ENCODE data around the gene TRMT13.

Gene TRMT13
- total RNA-seq = 11.3 to 14.7 (median 13.3) reads per million in 3 donors

DNA sequence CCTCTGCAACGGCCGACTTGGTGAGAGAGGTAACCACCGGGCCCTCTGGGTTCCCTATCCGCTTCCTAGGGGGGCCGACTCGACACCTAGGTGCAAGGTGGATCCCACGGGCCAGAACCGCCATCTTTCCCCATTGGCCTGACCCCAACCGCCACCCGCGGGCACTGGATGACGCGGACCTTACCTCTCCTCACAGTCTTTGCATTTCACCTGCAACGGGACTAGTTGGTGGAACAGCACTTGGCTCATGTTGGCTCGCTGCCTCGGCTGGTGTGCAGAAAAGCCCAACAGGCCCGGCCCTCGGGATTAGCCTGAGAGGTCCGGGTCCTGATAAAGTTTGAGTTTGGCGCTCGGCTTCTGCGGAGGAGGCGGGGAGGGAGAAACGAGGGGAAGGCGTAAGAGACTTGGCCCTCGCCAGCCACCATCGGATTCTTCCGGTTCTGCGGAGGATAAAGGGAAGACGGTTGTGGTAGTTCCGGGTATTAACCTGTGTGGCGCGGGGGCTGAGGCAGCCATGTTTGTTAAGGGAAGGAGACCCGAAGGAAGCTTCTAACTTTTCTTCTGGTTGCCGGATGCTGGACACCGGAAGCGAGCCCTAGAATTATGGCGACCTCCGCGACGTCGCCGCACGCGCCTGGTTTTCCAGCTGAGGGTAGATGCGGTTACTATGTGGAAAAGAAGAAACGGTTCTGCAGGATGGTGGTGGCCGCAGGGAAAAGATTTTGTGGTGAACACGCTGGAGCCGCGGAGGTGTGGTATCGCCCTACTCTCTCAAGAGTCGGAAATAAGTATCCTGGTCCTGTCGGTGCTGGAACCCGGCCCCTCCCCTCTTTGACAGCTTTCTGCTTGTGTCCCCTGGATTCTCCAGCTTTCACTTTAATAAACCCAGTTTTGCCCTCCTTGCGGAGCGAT lies at the start of gene TRMT13, which contains the start of gene SASS6:
TRMT13 (plus strand) TSS at position 598 of the 912 bp plus-strand sequence; CDS start at position 604, 6 bp downstream.
SASS6 (minus strand) TSS at position 365 of the 912 bp plus-strand sequence; CDS start at position 249, 116 bp downstream.
- Histone ChIP-seq H3K4me1 (ENCODE audit: control insufficient read depth, insufficient read depth, low read length, poor library complexity, severe bottlenecking) (peaks cover 6% of the 10 kb centered on the region), H3K4me3 (ENCODE audit: insufficient read depth, low read depth, low read length, poor library complexity, severe bottlenecking) (peak within 1 kb of the TSS; percentile 79), H3K36me3 (ENCODE audit: control insufficient read depth, insufficient read depth, low read length) (peaks cover 14% of the 10 kb centered on the region), H3K9me3 (ENCODE audit: control insufficient read depth, low read length) (no peaks in the 10 kb centered on the region), H3K27ac (ENCODE audit: insufficient read depth, low read length, poor library complexity, severe bottlenecking) (peak within 1 kb of the TSS; percentile 66), H3K27me3 (replicated peaks; ENCODE audit: control insufficient read depth, insufficient read depth, low read length, poor library complexity, severe bottlenecking) (no peaks in the 10 kb centered on the region)
- DNase-seq = peak; percentile 89 to 93 (median 92)

DNA sequence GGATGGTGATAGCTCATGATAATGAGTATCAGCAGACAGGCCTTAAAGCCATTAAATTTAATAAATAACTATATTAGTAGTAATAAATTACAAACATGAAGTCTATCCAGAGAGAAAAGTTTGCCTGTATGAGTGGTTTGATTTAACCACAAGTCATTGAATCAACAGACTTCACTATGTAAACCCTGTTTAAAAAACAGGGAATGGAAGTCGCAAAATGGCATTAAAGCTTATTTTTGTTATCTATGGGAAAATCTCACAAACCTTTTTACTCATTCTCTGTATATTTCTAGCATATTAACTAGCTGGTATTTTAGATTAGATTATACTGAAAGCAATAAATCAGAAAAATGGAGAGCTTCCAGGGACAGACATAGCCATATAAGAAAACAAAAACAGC lies 45.6 kb upstream of the TRMT13 start:
- H3K27me3 ChIP-seq (replicated peaks; ENCODE audit: control insufficient read depth, insufficient read depth, low read length, poor library complexity, severe bottlenecking) = no peaks in the 10 kb centered on the region
- no peak overlapping the region for H3K27ac ChIP-seq (ENCODE audit: insufficient read depth, low read length, poor library complexity, severe bottlenecking)
- no peaks in the 10 kb centered on the region for H3K4me1 ChIP-seq (ENCODE audit: control insufficient read depth, insufficient read depth, low read length, poor library complexity, severe bottlenecking)
- no peak for DNase-seq
- no peaks in the 10 kb centered on the region for H3K9me3 ChIP-seq (ENCODE audit: control insufficient read depth, low read length)
- peaks cover 17% of the 10 kb centered on the region for H3K36me3 ChIP-seq (ENCODE audit: control insufficient read depth, insufficient read depth, low read length)
- H3K4me3 ChIP-seq (ENCODE audit: insufficient read depth, low read depth, low read length, poor library complexity, severe bottlenecking) = no peak overlapping the region

- Histone ChIP-seq H3K9me3 (ENCODE audit: control insufficient read depth, low read length) (no peaks in the 10 kb centered on the region), H3K27me3 (replicated peaks; ENCODE audit: control insufficient read depth, insufficient read depth, low read length, poor library complexity, severe bottlenecking) (no peaks in the 10 kb centered on the region), H3K4me3 (ENCODE audit: insufficient read depth, low read depth, low read length, poor library complexity, severe bottlenecking) (no peak overlapping the region), H3K4me1 (ENCODE audit: control insufficient read depth, insufficient read depth, low read length, poor library complexity, severe bottlenecking) (no peaks in the 10 kb centered on the region), H3K27ac (ENCODE audit: insufficient read depth, low read length, poor library complexity, severe bottlenecking) (no peak overlapping the region), H3K36me3 (ENCODE audit: control insufficient read depth, insufficient read depth, low read length) (peaks cover 7% of the 10 kb centered on the region)
- DNase-seq = no peak
Measured at GRCh38 chr1:100089082-100089481, 43.9 kb upstream of the TRMT13 start.

GRCh38 chr1:100090471-100090870 lies 42.5 kb upstream of the TRMT13 start:
- Histone ChIP-seq H3K9me3 (ENCODE audit: control insufficient read depth, low read length) (no peaks in the 10 kb centered on the region), H3K27ac (ENCODE audit: insufficient read depth, low read length, poor library complexity, severe bottlenecking) (no peak overlapping the region), H3K27me3 (replicated peaks; ENCODE audit: control insufficient read depth, insufficient read depth, low read length, poor library complexity, severe bottlenecking) (no peaks in the 10 kb centered on the region), H3K4me1 (ENCODE audit: control insufficient read depth, insufficient read depth, low read length, poor library complexity, severe bottlenecking) (no peaks in the 10 kb centered on the region), H3K4me3 (ENCODE audit: insufficient read depth, low read depth, low read length, poor library complexity, severe bottlenecking) (no peak overlapping the region), H3K36me3 (ENCODE audit: control insufficient read depth, insufficient read depth, low read length) (peaks cover 7% of the 10 kb centered on the region)
- no peak for DNase-seq

- no peaks in the 10 kb centered on the region for H3K9me3 ChIP-seq (ENCODE audit: control insufficient read depth, low read length)
- no peaks in the 10 kb centered on the region for H3K4me1 ChIP-seq (ENCODE audit: control insufficient read depth, insufficient read depth, low read length, poor library complexity, severe bottlenecking)
- no peak overlapping the region for H3K27ac ChIP-seq (ENCODE audit: insufficient read depth, low read length, poor library complexity, severe bottlenecking)
- H3K36me3 ChIP-seq (ENCODE audit: control insufficient read depth, insufficient read depth, low read length) = peaks cover 7% of the 10 kb centered on the region
- no peak overlapping the region for H3K4me3 ChIP-seq (ENCODE audit: insufficient read depth, low read depth, low read length, poor library complexity, severe bottlenecking)
- H3K27me3 ChIP-seq (replicated peaks; ENCODE audit: control insufficient read depth, insufficient read depth, low read length, poor library complexity, severe bottlenecking) = no peaks in the 10 kb centered on the region
- DNase-seq = no peak
Measured at GRCh38 chr1:100100202-100100601, 32.8 kb upstream of the TRMT13 start.

- H3K9me3 ChIP-seq (ENCODE audit: control insufficient read depth, low read length) = no peaks in the 10 kb centered on the region
- no peaks in the 10 kb centered on the region for H3K4me1 ChIP-seq (ENCODE audit: control insufficient read depth, insufficient read depth, low read length, poor library complexity, severe bottlenecking)
- no peaks in the 10 kb centered on the region for H3K27me3 ChIP-seq (replicated peaks; ENCODE audit: control insufficient read depth, insufficient read depth, low read length, poor library complexity, severe bottlenecking)
- H3K4me3 ChIP-seq (ENCODE audit: insufficient read depth, low read depth, low read length, poor library complexity, severe bottlenecking) = no peak overlapping the region
- no peak overlapping the region for H3K27ac ChIP-seq (ENCODE audit: insufficient read depth, low read length, poor library complexity, severe bottlenecking)
- peaks cover 7% of the 10 kb centered on the region for H3K36me3 ChIP-seq (ENCODE audit: control insufficient read depth, insufficient read depth, low read length)
- no peak for DNase-seq
Measured at GRCh38 chr1:100101564-100101963, 31.4 kb upstream of the TRMT13 start.

GRCh38 chr1:100107696-100108095 lies 25.3 kb upstream of the TRMT13 start:
- Histone ChIP-seq H3K4me1 (ENCODE audit: control insufficient read depth, insufficient read depth, low read length, poor library complexity, severe bottlenecking) (no peaks in the 10 kb centered on the region), H3K9me3 (ENCODE audit: control insufficient read depth, low read length) (no peaks in the 10 kb centered on the region), H3K36me3 (ENCODE audit: control insufficient read depth, insufficient read depth, low read length) (peaks cover 11% of the 10 kb centered on the region), H3K4me3 (ENCODE audit: insufficient read depth, low read depth, low read length, poor library complexity, severe bottlenecking) (no peak overlapping the region), H3K27ac (ENCODE audit: insufficient read depth, low read length, poor library complexity, severe bottlenecking) (no peak overlapping the region), H3K27me3 (replicated peaks; ENCODE audit: control insufficient read depth, insufficient read depth, low read length, poor library complexity, severe bottlenecking) (no peaks in the 10 kb centered on the region)
- DNase-seq = no peak

GRCh38 chr1:100109554-100110066 lies 23.4 kb upstream of the TRMT13 start:
- H3K4me1 ChIP-seq (ENCODE audit: control insufficient read depth, insufficient read depth, low read length, poor library complexity, severe bottlenecking) = no peaks in the 10 kb centered on the region
- DNase-seq = no peak
- H3K9me3 ChIP-seq (ENCODE audit: control insufficient read depth, low read length) = no peaks in the 10 kb centered on the region
- H3K4me3 ChIP-seq (ENCODE audit: insufficient read depth, low read depth, low read length, poor library complexity, severe bottlenecking) = no peak overlapping the region
- H3K27me3 ChIP-seq (replicated peaks; ENCODE audit: control insufficient read depth, insufficient read depth, low read length, poor library complexity, severe bottlenecking) = no peaks in the 10 kb centered on the region
- peaks cover 4% of the 10 kb centered on the region for H3K36me3 ChIP-seq (ENCODE audit: control insufficient read depth, insufficient read depth, low read length)
- no peak overlapping the region for H3K27ac ChIP-seq (ENCODE audit: insufficient read depth, low read length, poor library complexity, severe bottlenecking)

GRCh38 chr1:100115524-100115923 lies 17.4 kb upstream of the TRMT13 start:
- Histone ChIP-seq H3K27me3 (replicated peaks; ENCODE audit: control insufficient read depth, insufficient read depth, low read length, poor library complexity, severe bottlenecking) (no peaks in the 10 kb centered on the region), H3K4me1 (ENCODE audit: control insufficient read depth, insufficient read depth, low read length, poor library complexity, severe bottlenecking) (no peaks in the 10 kb centered on the region), H3K4me3 (ENCODE audit: insufficient read depth, low read depth, low read length, poor library complexity, severe bottlenecking) (no peak overlapping the region), H3K9me3 (ENCODE audit: control insufficient read depth, low read length) (no peaks in the 10 kb centered on the region), H3K36me3 (ENCODE audit: control insufficient read depth, insufficient read depth, low read length) (no peaks in the 10 kb centered on the region), H3K27ac (ENCODE audit: insufficient read depth, low read length, poor library complexity, severe bottlenecking) (no peak overlapping the region)
- no peak for DNase-seq

GRCh38 chr1:100122177-100122576 lies 10.8 kb upstream of the TRMT13 start:
- Histone ChIP-seq H3K27me3 (replicated peaks; ENCODE audit: control insufficient read depth, insufficient read depth, low read length, poor library complexity, severe bottlenecking) (no peaks in the 10 kb centered on the region), H3K9me3 (ENCODE audit: control insufficient read depth, low read length) (no peaks in the 10 kb centered on the region), H3K4me3 (ENCODE audit: insufficient read depth, low read depth, low read length, poor library complexity, severe bottlenecking) (no peak overlapping the region), H3K36me3 (ENCODE audit: control insufficient read depth, insufficient read depth, low read length) (no peaks in the 10 kb centered on the region), H3K27ac (ENCODE audit: insufficient read depth, low read length, poor library complexity, severe bottlenecking) (no peak overlapping the region), H3K4me1 (ENCODE audit: control insufficient read depth, insufficient read depth, low read length, poor library complexity, severe bottlenecking) (no peaks in the 10 kb centered on the region)
- DNase-seq = no peak
